Liver (tissue), 9 donors: Measurements from ENCODE around the gene CYP24A1. TPM values are rescaled to one million over a fixed set of nuclear protein-coding genes. Genes with fewer than 3 reads are reported as not detected.

Experiments
- DNase-seq: peaks from one replicate; pipeline ENCODE4 v3.0.0-alpha.2; 2017; ENCODE audit warnings: low spot score
- H3K27ac ChIP-seq, 2 donors: one replicate each; pipeline ENCODE4 v1.7.0; 2013; ENCODE audit warnings: inconsistent platforms in 2 of 2, low read length in 2 of 2, control low read depth in 1 of 2, low read depth in 1 of 2, mild to moderate bottlenecking in 1 of 2
- H3K27me3 ChIP-seq, 4 donors: one replicate each; pipeline versions ENCODE4 v1.6.1 to v1.7.0; 2013; ENCODE audit warnings: low read length in 3 of 4, inconsistent platforms in 1 of 4, mild to moderate bottlenecking in 1 of 4, moderate library complexity in 1 of 4; ENCODE audit not compliant: control insufficient read depth in 4 of 4, insufficient read depth in 4 of 4
- H3K36me3 ChIP-seq, 4 donors: one replicate each; pipeline versions ENCODE4 v1.6.1 to v1.7.0; 2013; ENCODE audit warnings: low read length in 3 of 4, mild to moderate bottlenecking in 3 of 4, low read depth in 1 of 4, moderate library complexity in 1 of 4; ENCODE audit not compliant: control insufficient read depth in 4 of 4, insufficient read depth in 3 of 4
- H3K4me1 ChIP-seq, 4 donors: one replicate each; pipeline versions ENCODE4 v1.6.1 to v1.7.0; 2013; ENCODE audit warnings: low read length in 3 of 4, mild to moderate bottlenecking in 3 of 4, moderate library complexity in 1 of 4; ENCODE audit not compliant: control insufficient read depth in 4 of 4, insufficient read depth in 4 of 4
- H3K4me3 ChIP-seq, 3 donors: one replicate each; pipeline versions ENCODE4 v1.6.1 to v1.7.0; 2013; ENCODE audit warnings: low read length in 3 of 3, control low read depth in 1 of 3, low read depth in 1 of 3, mild to moderate bottlenecking in 1 of 3
- H3K9ac ChIP-seq, 2 donors: one replicate each; pipeline ENCODE4 v1.7.0; 2013; ENCODE audit warnings: low read length in 2 of 2, mild to moderate bottlenecking in 2 of 2, moderate library complexity in 2 of 2, control low read depth in 1 of 2, low read depth in 1 of 2
- H3K9me3 ChIP-seq, 4 donors: one replicate each; pipeline versions ENCODE4 v1.6.1 to v1.7.0; 2013; ENCODE audit warnings: low read length in 3 of 4; ENCODE audit not compliant: control insufficient read depth in 4 of 4
- ATF3 ChIP-seq: IDR thresholded peaks from 2 replicates; pipeline ENCODE4 v1.6.1; 2016; ENCODE audit warnings: antibody characterized with exemption
- CTCF ChIP-seq: fragments of 150-350 bp; IDR thresholded peaks from 2 replicates; pipeline ENCODE4 v1.5.1; 2017; ENCODE audit warnings: improper control_type of control experiment, low read depth, low read length; ENCODE audit not compliant: missing input control
- EGR1 ChIP-seq, 2 donors: IDR thresholded peaks; 2 replicates each; pipeline ENCODE4 v1.6.1; 2016 to 2018; ENCODE audit warnings: antibody characterized with exemption in 2 of 2, low read depth in 2 of 2
- FOXA1 ChIP-seq: IDR thresholded peaks from 2 replicates; pipeline ENCODE4 v1.6.1; 2016; ENCODE audit warnings: antibody characterized with exemption
- FOXA2 ChIP-seq: IDR thresholded peaks from 2 replicates; pipeline ENCODE4 v1.6.1; 2016; ENCODE audit warnings: antibody characterized with exemption
- HNF4A ChIP-seq, 2 donors: conservative IDR thresholded peaks; 2 replicates each; pipeline ENCODE4 v1.6.1; 2016; ENCODE audit warnings: antibody characterized with exemption in 2 of 2, mild to moderate bottlenecking in 2 of 2
- HNF4G ChIP-seq: IDR thresholded peaks from 2 replicates; pipeline ENCODE4 v1.6.1; 2016; ENCODE audit warnings: antibody characterized with exemption
- MAX ChIP-seq: IDR thresholded peaks from 2 replicates; pipeline ENCODE4 v1.6.1; 2016; ENCODE audit warnings: antibody characterized with exemption
- NR2F2 ChIP-seq: IDR thresholded peaks from 2 replicates; pipeline ENCODE4 v1.6.1; 2016; ENCODE audit warnings: antibody characterized with exemption
- RAD21 ChIP-seq, 2 donors: IDR thresholded peaks; 2 replicates each; pipeline ENCODE4 v1.6.1; 2016; ENCODE audit warnings: antibody characterized with exemption in 2 of 2, mild to moderate bottlenecking in 2 of 2
- RXRA ChIP-seq, 2 donors: IDR thresholded peaks; 2 replicates each; pipeline ENCODE4 v1.6.1; 2017 to 2018; ENCODE audit warnings: antibody characterized with exemption in 2 of 2, mild to moderate bottlenecking in 1 of 2
- SP1 ChIP-seq: IDR thresholded peaks from 2 replicates; pipeline ENCODE4 v1.6.1; 2018; ENCODE audit warnings: antibody characterized with exemption, mild to moderate bottlenecking
- YY1 ChIP-seq: IDR thresholded peaks from 2 replicates; pipeline ENCODE4 v1.6.1; 2016; ENCODE audit warnings: antibody characterized with exemption, mild to moderate bottlenecking
- WGBS: extraction: QIAGEN DNeasy Blood & Tissue Kit; methylation state at CpG from one replicate; pipeline ENCODE4 v1.1.7; 2013; 5-methylcytosine and 5-hydroxymethylcytosine counted together
- polyA plus RNA-seq, 2 donors: library from polyadenylated mRNA; stranded (reverse) in 1 of 2; unstranded in 1 of 2; fragments of 200-250 nt in 1 of 2; fragments of >200 nt in 1 of 2; fragmentation: Nextera tagmentation in 1 of 2; extraction: Ambion mirVana in 1 of 2; gene quantifications; one replicate each; pipeline versions ENCODE4 v1.2.1 to v1.2.3, GENCODE V29; 2013 to 2015
- total RNA-seq, 2 donors: library from RNA; depleted of rRNA; stranded (reverse); fragments of >200 nt; gene quantifications; one replicate each; pipeline ENCODE4 v1.2.3, GENCODE V29; 2014
- TF ChIP-seq, protein P1 (sequence below): IDR thresholded peaks from 2 replicates; pipeline ENCODE4 v1.6.1; 2016; ENCODE audit warnings: antibody characterized with exemption, mild to moderate bottlenecking
- TF ChIP-seq, protein P2 (sequence below): IDR thresholded peaks from 2 replicates; pipeline ENCODE4 v1.6.1; 2016; ENCODE audit warnings: antibody characterized with exemption
- donor health status: healthy.
- donor health status: healthy.
- donor health status: healthy.
- donor health status: healthy.
- donor health status: healthy.

The CYP24A1 gene
- total and polyA plus RNA-seq, 4 donors = not detected

- H3K36me3 ChIP-seq = no peaks in the 10 kb centered on the region
- 44% methylated on average over 2 of the region's 2 CpGs for WGBS
- H3K27me3 ChIP-seq = peaks cover 3 to 5% (median 4%) of the 10 kb centered on the region in 4 donors
- H3K4me1 ChIP-seq = peaks cover 3 to 16% (median 5%) of the 10 kb centered on the region in 4 donors
- DNase-seq = no peak
- H3K4me3 ChIP-seq = no peak overlapping the region
- no peak overlapping the region for H3K9ac ChIP-seq
- H3K27ac ChIP-seq = no peak overlapping the region
- no peaks in the 10 kb centered on the region for H3K9me3 ChIP-seq
- no peak for TF ChIP-seq FOXA2
- no peak for TF ChIP-seq ATF3
- TF ChIP-seq RXRA (IDR thresholded peaks at IDR 0.05) = no peak
- no peak for TF ChIP-seq HNF4G
- no peak for TF ChIP-seq RAD21 (IDR thresholded peaks at IDR 0.05)
- TF ChIP-seq CTCF = no peak
- TF ChIP-seq EGR1 (IDR thresholded peaks at IDR 0.05; ENCODE audit: low read depth in 2 of 2) = no peak
- TF ChIP-seq YY1 = no peak
- TF ChIP-seq HNF4A (conservative IDR thresholded peaks at IDR 0.05) = no peak
These were observed 4.5 kb upstream of the CYP24A1 start for GRCh38 chr20:54178256-54178655.

GRCh38 chr20:54177378-54177777 lies 3.6 kb upstream of the CYP24A1 start:
- no peak for TF ChIP-seq FOXA1
- no peak for TF ChIP-seq RXRA (IDR thresholded peaks at IDR 0.05)
- no peak for TF ChIP-seq NR2F2
- TF ChIP-seq, protein P1, sequence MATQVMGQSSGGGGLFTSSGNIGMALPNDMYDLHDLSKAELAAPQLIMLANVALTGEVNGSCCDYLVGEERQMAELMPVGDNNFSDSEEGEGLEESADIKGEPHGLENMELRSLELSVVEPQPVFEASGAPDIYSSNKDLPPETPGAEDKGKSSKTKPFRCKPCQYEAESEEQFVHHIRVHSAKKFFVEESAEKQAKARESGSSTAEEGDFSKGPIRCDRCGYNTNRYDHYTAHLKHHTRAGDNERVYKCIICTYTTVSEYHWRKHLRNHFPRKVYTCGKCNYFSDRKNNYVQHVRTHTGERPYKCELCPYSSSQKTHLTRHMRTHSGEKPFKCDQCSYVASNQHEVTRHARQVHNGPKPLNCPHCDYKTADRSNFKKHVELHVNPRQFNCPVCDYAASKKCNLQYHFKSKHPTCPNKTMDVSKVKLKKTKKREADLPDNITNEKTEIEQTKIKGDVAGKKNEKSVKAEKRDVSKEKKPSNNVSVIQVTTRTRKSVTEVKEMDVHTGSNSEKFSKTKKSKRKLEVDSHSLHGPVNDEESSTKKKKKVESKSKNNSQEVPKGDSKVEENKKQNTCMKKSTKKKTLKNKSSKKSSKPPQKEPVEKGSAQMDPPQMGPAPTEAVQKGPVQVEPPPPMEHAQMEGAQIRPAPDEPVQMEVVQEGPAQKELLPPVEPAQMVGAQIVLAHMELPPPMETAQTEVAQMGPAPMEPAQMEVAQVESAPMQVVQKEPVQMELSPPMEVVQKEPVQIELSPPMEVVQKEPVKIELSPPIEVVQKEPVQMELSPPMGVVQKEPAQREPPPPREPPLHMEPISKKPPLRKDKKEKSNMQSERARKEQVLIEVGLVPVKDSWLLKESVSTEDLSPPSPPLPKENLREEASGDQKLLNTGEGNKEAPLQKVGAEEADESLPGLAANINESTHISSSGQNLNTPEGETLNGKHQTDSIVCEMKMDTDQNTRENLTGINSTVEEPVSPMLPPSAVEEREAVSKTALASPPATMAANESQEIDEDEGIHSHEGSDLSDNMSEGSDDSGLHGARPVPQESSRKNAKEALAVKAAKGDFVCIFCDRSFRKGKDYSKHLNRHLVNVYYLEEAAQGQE = no peak
- no peak for TF ChIP-seq MAX
- TF ChIP-seq, protein P2, sequence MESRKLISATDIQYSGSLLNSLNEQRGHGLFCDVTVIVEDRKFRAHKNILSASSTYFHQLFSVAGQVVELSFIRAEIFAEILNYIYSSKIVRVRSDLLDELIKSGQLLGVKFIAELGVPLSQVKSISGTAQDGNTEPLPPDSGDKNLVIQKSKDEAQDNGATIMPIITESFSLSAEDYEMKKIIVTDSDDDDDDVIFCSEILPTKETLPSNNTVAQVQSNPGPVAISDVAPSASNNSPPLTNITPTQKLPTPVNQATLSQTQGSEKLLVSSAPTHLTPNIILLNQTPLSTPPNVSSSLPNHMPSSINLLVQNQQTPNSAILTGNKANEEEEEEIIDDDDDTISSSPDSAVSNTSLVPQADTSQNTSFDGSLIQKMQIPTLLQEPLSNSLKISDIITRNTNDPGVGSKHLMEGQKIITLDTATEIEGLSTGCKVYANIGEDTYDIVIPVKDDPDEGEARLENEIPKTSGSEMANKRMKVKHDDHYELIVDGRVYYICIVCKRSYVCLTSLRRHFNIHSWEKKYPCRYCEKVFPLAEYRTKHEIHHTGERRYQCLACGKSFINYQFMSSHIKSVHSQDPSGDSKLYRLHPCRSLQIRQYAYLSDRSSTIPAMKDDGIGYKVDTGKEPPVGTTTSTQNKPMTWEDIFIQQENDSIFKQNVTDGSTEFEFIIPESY = no peak
- TF ChIP-seq FOXA2 = no peak
- TF ChIP-seq HNF4A (conservative IDR thresholded peaks at IDR 0.05) = no peak
- TF ChIP-seq SP1 = no peak
- Histone ChIP-seq H3K9me3 (no peaks in the 10 kb centered on the region), H3K4me1 (peaks cover 5 to 22% (median 12%) of the 10 kb centered on the region in 4 donors), H3K9ac (no peak overlapping the region), H3K27ac (no peak overlapping the region), H3K27me3 (peaks cover 4 to 5% (median 4%) of the 10 kb centered on the region in 4 donors), H3K4me3 (no peak overlapping the region), H3K36me3 (no peaks in the 10 kb centered on the region)
- WGBS = 80% methylated on average over 6 of the region's 6 CpGs
- DNase-seq = no peak
